Upper lobe of right lung (tissue), 1 donor: ENCODE results near the gene STK11. TPM values are rescaled to one million over a fixed set of nuclear protein-coding genes. Genes with fewer than 3 reads are reported as not detected.
"Not testable (repeated sequence)": the region's sequence is repeated elsewhere in the genome, so short reads cannot be mapped to it uniquely, and the experiment has no call there.

ENCODE experiments used
- ATAC-seq: fragments of 200-7000 bp; cut with Tn5 transposase; one replicate; pipeline ENCODE4 v1.9.1; 2020; ENCODE audit warnings: mild to moderate bottlenecking, moderate library complexity
- DNase-seq: peaks from one replicate; pipeline ENCODE4 v3.0.0-alpha.2; 2020
- H3K27ac ChIP-seq: fragments of 200-600 bp; one replicate; pipeline ENCODE4 v1.8.0; 2022
- H3K27me3 ChIP-seq: fragments of 200-600 bp; one replicate; pipeline ENCODE4 v1.8.0; 2022; ENCODE audit warnings: mild to moderate bottlenecking
- H3K36me3 ChIP-seq: fragments of 200-600 bp; one replicate; pipeline ENCODE4 v1.8.0; 2022
- H3K4me1 ChIP-seq: fragments of 200-600 bp; one replicate; pipeline ENCODE4 v1.8.0; 2022
- H3K4me3 ChIP-seq: fragments of 200-600 bp; one replicate; pipeline ENCODE4 v1.8.0; 2022; ENCODE audit warnings: mild to moderate bottlenecking
- H3K9me3 ChIP-seq: fragments of 200-600 bp; one replicate; pipeline ENCODE4 v1.8.0; 2022
- intact Hi-C: fragments of 100-400 bp; cut with DNase I; formaldehyde crosslinking; loops from one replicate; pipeline ENCODE4 v1.11.0; 2022
- total RNA-seq: library from RNA; stranded (reverse); fragmentation: NEBNext Ultra II Directional; extraction: Animal tissue kit (Norgen Biotek cat#: 25700); gene quantifications from one replicate; pipeline ENCODE4 v1.2.1, GENCODE V29; 2021
- TF ChIP-seq, protein P1 (sequence below): fragments of 200-600 bp; IDR thresholded peaks from one replicate; pipeline ENCODE4 v1.8.0; 2022; ENCODE audit warnings: antibody characterized with exemption
- donor health status: DM: no; HTN: yes; CAD: no; lungs with severe emphysema.

The STK11 gene
- total RNA-seq, 1 donor from 2014 or later = 51.8 TPM

DNA sequence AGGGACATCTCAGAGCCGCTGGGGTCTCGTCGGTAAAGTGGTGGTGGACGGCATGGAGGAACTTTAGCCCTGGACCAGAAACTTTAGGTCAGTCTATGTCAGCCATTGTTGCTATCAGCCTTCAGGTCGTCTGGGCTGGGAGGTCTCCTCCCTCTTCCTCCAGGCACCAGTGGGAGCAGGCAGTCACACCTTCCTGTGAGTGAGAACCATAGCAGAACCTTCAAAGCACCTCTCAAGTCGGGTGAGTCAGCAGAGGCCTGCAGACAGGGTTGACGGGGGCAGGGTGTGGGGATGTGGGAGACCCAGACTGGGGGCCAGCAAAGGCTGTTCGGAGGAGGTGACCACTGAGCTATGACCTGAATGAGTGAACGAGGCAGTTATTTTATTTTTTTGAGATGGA lies 16.2 kb upstream of the STK11 start:
- no peaks in the 10 kb centered on the region for H3K27me3 ChIP-seq
- no peak overlapping the region for H3K27ac ChIP-seq
- TF ChIP-seq, protein P1, sequence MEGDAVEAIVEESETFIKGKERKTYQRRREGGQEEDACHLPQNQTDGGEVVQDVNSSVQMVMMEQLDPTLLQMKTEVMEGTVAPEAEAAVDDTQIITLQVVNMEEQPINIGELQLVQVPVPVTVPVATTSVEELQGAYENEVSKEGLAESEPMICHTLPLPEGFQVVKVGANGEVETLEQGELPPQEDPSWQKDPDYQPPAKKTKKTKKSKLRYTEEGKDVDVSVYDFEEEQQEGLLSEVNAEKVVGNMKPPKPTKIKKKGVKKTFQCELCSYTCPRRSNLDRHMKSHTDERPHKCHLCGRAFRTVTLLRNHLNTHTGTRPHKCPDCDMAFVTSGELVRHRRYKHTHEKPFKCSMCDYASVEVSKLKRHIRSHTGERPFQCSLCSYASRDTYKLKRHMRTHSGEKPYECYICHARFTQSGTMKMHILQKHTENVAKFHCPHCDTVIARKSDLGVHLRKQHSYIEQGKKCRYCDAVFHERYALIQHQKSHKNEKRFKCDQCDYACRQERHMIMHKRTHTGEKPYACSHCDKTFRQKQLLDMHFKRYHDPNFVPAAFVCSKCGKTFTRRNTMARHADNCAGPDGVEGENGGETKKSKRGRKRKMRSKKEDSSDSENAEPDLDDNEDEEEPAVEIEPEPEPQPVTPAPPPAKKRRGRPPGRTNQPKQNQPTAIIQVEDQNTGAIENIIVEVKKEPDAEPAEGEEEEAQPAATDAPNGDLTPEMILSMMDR = no peak
- no peak for DNase-seq
- intact Hi-C loops = no loop called here
- no peaks in the 10 kb centered on the region for H3K36me3 ChIP-seq
- no peaks in the 10 kb centered on the region for H3K4me1 ChIP-seq
- no peaks in the 10 kb centered on the region for H3K9me3 ChIP-seq
- peak; percentile 79 for ATAC-seq
- H3K4me3 ChIP-seq = no peak overlapping the region

- no peak overlapping the region for H3K4me3 ChIP-seq
- ATAC-seq (no peak), DNase-seq (no peak)
- H3K36me3 ChIP-seq = no peaks in the 10 kb centered on the region
- intact Hi-C loops = no loop called here
- no peak overlapping the region for H3K27ac ChIP-seq
- peaks cover 10% of the 10 kb centered on the region for H3K4me1 ChIP-seq
- H3K27me3 ChIP-seq = no peaks in the 10 kb centered on the region
- TF ChIP-seq, protein P1 = no peak
- H3K9me3 ChIP-seq = no peaks in the 10 kb centered on the region
Observed at GRCh38 chr19:1199531-1199930, 6.0 kb upstream of the STK11 start.

GRCh38 chr19:1200614-1201013 lies 5.0 kb upstream of the STK11 start:
- H3K27ac ChIP-seq, H3K36me3 ChIP-seq, ATAC-seq, intact Hi-C loops, H3K9me3 ChIP-seq, H3K4me3 ChIP-seq, DNase-seq, H3K27me3 ChIP-seq: not testable (repeated sequence)
- H3K4me1 ChIP-seq = peaks cover 15% of the 10 kb centered on the region

- TF ChIP-seq, protein P1 = no peak
- H3K36me3 ChIP-seq = peaks cover 4% of the 10 kb centered on the region
- DNase-seq (no peak), ATAC-seq (no peak)
- no peaks in the 10 kb centered on the region for H3K27me3 ChIP-seq
- H3K9me3 ChIP-seq = no peaks in the 10 kb centered on the region
- intact Hi-C loops = no loop called here
- H3K4me3 ChIP-seq = peak overlapping the region; percentile 72
- H3K4me1 ChIP-seq = peaks cover 48% of the 10 kb centered on the region
- peak overlapping the region; percentile 80 for H3K27ac ChIP-seq
Observed at GRCh38 chr19:1206150-1206863, 729 bp downstream of the STK11 start.

GRCh38 chr19:1206864-1207450 lies 1.4 kb downstream of the STK11 start:
- no peaks in the 10 kb centered on the region for H3K27me3 ChIP-seq
- DNase-seq (no peak), ATAC-seq (peak; percentile 17)
- TF ChIP-seq, protein P1 = no peak
- H3K4me3 ChIP-seq = peak overlapping the region; percentile 72
- intact Hi-C loops = no loop called here
- H3K36me3 ChIP-seq = peaks cover 4% of the 10 kb centered on the region
- H3K9me3 ChIP-seq = no peaks in the 10 kb centered on the region
- peaks cover 55% of the 10 kb centered on the region for H3K4me1 ChIP-seq
- peak overlapping the region; percentile 80 for H3K27ac ChIP-seq

GRCh38 chr19:1208830-1209229 lies 3.3 kb downstream of the STK11 start:
- DNase-seq, H3K36me3 ChIP-seq, H3K27me3 ChIP-seq, ATAC-seq, intact Hi-C loops, H3K9me3 ChIP-seq, H3K4me3 ChIP-seq: not testable (repeated sequence)
- Histone ChIP-seq H3K4me1 (peaks cover 58% of the 10 kb centered on the region), H3K27ac (peak overlapping the region; percentile 3)
